GM12864 (cell line): ENCODE measurements around the gene LPP.

ENCODE experiments used
- DNase-seq: peaks from one replicate; pipeline ENCODE4 v3.0.0-alpha.2; 2011; ENCODE audit warnings: low read depth
- H3K4me3 ChIP-seq: 2 replicates; pipeline ENCODE4 v1.5.1; 2011; ENCODE audit warnings: mild to moderate bottlenecking, low read depth, low read length, control low read depth
- TF ChIP-seq, protein P1 (sequence below): IDR thresholded peaks from 2 replicates; pipeline ENCODE4 v1.5.1; 2011; ENCODE audit warnings: low read depth, mild to moderate bottlenecking, moderate library complexity, low read length, control low read depth, inconsistent platforms; ENCODE audit errors: missing control alignments

Gene LPP

GRCh38 chr3:188925376-188925775 lies 771.4 kb downstream of the LPP start:
- H3K4me3 ChIP-seq, result no peak overlapping the region
- TF ChIP-seq, protein P1, sequence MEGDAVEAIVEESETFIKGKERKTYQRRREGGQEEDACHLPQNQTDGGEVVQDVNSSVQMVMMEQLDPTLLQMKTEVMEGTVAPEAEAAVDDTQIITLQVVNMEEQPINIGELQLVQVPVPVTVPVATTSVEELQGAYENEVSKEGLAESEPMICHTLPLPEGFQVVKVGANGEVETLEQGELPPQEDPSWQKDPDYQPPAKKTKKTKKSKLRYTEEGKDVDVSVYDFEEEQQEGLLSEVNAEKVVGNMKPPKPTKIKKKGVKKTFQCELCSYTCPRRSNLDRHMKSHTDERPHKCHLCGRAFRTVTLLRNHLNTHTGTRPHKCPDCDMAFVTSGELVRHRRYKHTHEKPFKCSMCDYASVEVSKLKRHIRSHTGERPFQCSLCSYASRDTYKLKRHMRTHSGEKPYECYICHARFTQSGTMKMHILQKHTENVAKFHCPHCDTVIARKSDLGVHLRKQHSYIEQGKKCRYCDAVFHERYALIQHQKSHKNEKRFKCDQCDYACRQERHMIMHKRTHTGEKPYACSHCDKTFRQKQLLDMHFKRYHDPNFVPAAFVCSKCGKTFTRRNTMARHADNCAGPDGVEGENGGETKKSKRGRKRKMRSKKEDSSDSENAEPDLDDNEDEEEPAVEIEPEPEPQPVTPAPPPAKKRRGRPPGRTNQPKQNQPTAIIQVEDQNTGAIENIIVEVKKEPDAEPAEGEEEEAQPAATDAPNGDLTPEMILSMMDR, result no peak
- DNase-seq, result no peak

GRCh38 chr3:188926111-188926510 lies 772.2 kb downstream of the LPP start:
- DNase-seq, result no peak
- no peak overlapping the region for H3K4me3 ChIP-seq
- TF ChIP-seq, protein P1, result no peak

GRCh38 chr3:188926741-188927511 lies 773.0 kb downstream of the LPP start:
- TF ChIP-seq, protein P1, result no peak
- H3K4me3 ChIP-seq, result no peak overlapping the region
- no peak for DNase-seq

DNA sequence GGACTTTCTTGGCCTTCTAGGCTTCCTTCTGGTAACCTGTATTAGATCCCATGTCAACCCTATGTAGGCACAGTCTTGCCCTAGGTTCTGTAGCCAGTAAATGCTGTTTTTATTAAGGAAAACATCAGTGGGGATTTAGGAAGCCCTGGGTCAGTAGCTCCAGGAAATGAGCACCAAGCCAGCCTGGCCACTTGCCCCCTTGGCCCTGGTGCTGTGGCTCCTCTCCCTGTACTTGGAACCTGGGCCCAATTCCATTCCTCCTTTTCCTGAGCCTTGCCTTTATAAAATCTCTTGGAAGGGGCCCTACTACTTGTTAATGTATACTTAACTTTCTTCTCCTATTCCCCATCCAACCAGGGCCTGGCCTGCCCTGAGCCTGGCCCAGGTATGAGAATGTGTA lies 774.0 kb downstream of the LPP start:
- no peak overlapping the region for H3K4me3 ChIP-seq
- TF ChIP-seq, protein P1, result no peak

GRCh38 chr3:188929137-188929536 lies 775.2 kb downstream of the LPP start:
- no peak for DNase-seq
- H3K4me3 ChIP-seq, result no peak overlapping the region
- TF ChIP-seq, protein P1, result no peak

More for the DNA sequence above, 774.0 kb downstream of the LPP start:
- DNase-seq, result no peak

- TF ChIP-seq, protein P1, result no peak
- H3K4me3 ChIP-seq, result no peak overlapping the region
Observed at GRCh38 chr3:188931036-188931435, 777.1 kb downstream of the LPP start.

GRCh38 chr3:188931531-188931930 lies 777.6 kb downstream of the LPP start:
- H3K4me3 ChIP-seq, result no peak overlapping the region
- TF ChIP-seq, protein P1, result no peak
- DNase-seq, result no peak

More at GRCh38 chr3:188931036-188931435, 777.1 kb downstream of the LPP start:
- DNase-seq, result no peak
